ENCODE results near the gene SORL1.

Gene SORL1

GRCh38 chr11:121524233-121524631 is 72.1 kb downstream of the SORL1 start:
- TF ChIP-seq L3MBTL2 (conservative IDR thresholded peaks at IDR 0.05) (no peak), SP1 (IDR thresholded peaks at IDR 0.05) (no peak), CTBP1 (IDR thresholded peaks at IDR 0.05; ENCODE audit: borderline replicate concordance) (no peak), NFRKB (IDR thresholded peaks at IDR 0.05) (no peak), ELF4 (IDR thresholded peaks at IDR 0.05) (no peak), FOXA1 (IDR thresholded peaks at IDR 0.05) (no peak), LEF1 (IDR thresholded peaks at IDR 0.05; ENCODE audit: borderline replicate concordance) (no peak), ARNT (IDR thresholded peaks at IDR 0.05) (no peak), HDGF (IDR thresholded peaks at IDR 0.05; ENCODE audit: borderline replicate concordance) (no peak), FOXK2 (IDR thresholded peaks at IDR 0.05) (no peak), ZNF384 (IDR thresholded peaks at IDR 0.05) (no peak), BHLHE40 (IDR thresholded peaks at IDR 0.05; ENCODE audit: borderline replicate concordance) (no peak), SUZ12 (IDR thresholded peaks at IDR 0.05) (no peak), TARDBP (IDR thresholded peaks at IDR 0.05) (no peak)
- TF ChIP-seq, protein P1, sequence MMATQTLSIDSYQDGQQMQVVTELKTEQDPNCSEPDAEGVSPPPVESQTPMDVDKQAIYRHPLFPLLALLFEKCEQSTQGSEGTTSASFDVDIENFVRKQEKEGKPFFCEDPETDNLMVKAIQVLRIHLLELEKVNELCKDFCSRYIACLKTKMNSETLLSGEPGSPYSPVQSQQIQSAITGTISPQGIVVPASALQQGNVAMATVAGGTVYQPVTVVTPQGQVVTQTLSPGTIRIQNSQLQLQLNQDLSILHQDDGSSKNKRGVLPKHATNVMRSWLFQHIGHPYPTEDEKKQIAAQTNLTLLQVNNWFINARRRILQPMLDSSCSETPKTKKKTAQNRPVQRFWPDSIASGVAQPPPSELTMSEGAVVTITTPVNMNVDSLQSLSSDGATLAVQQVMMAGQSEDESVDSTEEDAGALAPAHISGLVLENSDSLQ (IDR thresholded peaks at IDR 0.05): no peak
- DNase-seq (ENCODE audit: extremely low spot score): no peak
- CTCF ChIA-PET: no interaction called here
- POLR2A ChIA-PET: no interaction called here

DNA sequence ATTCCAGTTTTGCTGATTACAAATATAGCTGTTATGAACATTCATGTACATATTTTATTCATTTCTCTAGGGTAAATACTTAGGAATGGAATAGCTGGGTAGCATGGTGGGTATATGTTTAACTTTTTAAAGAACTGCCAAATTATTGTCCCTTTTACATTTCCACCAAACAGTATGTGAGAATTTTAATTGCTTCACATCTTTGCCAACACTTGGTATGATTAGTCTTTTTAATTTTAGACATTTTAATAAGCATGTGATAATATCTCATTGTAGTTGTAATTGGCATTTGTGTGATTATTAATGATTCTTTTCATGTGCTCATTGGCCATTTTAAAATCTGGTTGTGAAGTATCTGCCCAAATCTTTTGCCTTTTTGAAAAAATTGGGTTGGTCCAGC is 73.3 kb downstream of the SORL1 start:
- POLR2A ChIA-PET: no interaction called here
- CTCF ChIA-PET: no interaction called here
- no peak for DNase-seq (ENCODE audit: extremely low spot score)
- TF ChIP-seq SP1 (IDR thresholded peaks at IDR 0.05): no peak
- no peak for TF ChIP-seq ARNT (IDR thresholded peaks at IDR 0.05)
- TF ChIP-seq BHLHE40 (IDR thresholded peaks at IDR 0.05; ENCODE audit: borderline replicate concordance): no peak
- no peak for TF ChIP-seq FOXA1 (IDR thresholded peaks at IDR 0.05)
- TF ChIP-seq L3MBTL2 (conservative IDR thresholded peaks at IDR 0.05): no peak
- TF ChIP-seq NFRKB (IDR thresholded peaks at IDR 0.05): no peak
- TF ChIP-seq FOXK2 (IDR thresholded peaks at IDR 0.05): no peak
- no peak for TF ChIP-seq SUZ12 (IDR thresholded peaks at IDR 0.05)
- no peak for TF ChIP-seq TARDBP (IDR thresholded peaks at IDR 0.05)
- TF ChIP-seq, protein P1 (IDR thresholded peaks at IDR 0.05): no peak
- no peak for TF ChIP-seq ZNF384 (IDR thresholded peaks at IDR 0.05)

DNA sequence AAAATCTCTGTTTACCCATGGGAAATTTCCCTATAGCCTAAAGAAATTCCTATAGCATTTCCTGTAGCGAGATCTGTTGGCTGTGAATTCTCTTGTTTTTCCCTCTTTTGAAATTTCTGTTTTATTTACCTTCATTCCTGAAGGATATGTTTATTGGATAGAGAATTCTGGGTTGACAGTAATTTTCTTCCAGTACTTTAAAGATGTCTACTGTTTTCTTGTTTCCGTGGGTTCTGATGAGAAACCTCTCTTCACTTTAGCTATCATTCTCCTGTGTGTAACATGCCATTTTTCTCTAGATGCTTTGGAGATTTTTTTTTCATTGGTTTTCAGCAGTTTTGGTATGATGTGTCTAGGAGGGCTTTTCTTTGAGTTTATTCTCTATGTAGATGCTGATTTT is 78.1 kb downstream of the SORL1 start:
- no peak for DNase-seq (ENCODE audit: extremely low spot score)
- POLR2A ChIA-PET: no interaction called here

GRCh38 chr11:121533601-121534000 is 81.5 kb downstream of the SORL1 start:
- no peak for TF ChIP-seq FOXA1 (IDR thresholded peaks at IDR 0.05)
- TF ChIP-seq HDGF (IDR thresholded peaks at IDR 0.05; ENCODE audit: borderline replicate concordance): no peak
- no peak for TF ChIP-seq FOXM1 (IDR thresholded peaks at IDR 0.05; ENCODE audit: borderline replicate concordance)
- no peak for DNase-seq (ENCODE audit: extremely low spot score)
- POLR2A ChIA-PET: no interaction called here
- CTCF ChIA-PET: no interaction called here

More for the DNA sequence above, 78.1 kb downstream of the SORL1 start:
- CTCF ChIA-PET: no interaction called here
- TF ChIP-seq NFRKB (IDR thresholded peaks at IDR 0.05) (no peak), FOXM1 (IDR thresholded peaks at IDR 0.05; ENCODE audit: borderline replicate concordance) (no peak), ARNT (IDR thresholded peaks at IDR 0.05) (no peak), BHLHE40 (IDR thresholded peaks at IDR 0.05; ENCODE audit: borderline replicate concordance) (no peak), TARDBP (IDR thresholded peaks at IDR 0.05) (no peak), CTBP1 (IDR thresholded peaks at IDR 0.05; ENCODE audit: borderline replicate concordance) (no peak), FOXA1 (IDR thresholded peaks at IDR 0.05) (no peak), ELF4 (IDR thresholded peaks at IDR 0.05) (no peak)
- TF ChIP-seq, protein P1 (IDR thresholded peaks at IDR 0.05): no peak

DNA sequence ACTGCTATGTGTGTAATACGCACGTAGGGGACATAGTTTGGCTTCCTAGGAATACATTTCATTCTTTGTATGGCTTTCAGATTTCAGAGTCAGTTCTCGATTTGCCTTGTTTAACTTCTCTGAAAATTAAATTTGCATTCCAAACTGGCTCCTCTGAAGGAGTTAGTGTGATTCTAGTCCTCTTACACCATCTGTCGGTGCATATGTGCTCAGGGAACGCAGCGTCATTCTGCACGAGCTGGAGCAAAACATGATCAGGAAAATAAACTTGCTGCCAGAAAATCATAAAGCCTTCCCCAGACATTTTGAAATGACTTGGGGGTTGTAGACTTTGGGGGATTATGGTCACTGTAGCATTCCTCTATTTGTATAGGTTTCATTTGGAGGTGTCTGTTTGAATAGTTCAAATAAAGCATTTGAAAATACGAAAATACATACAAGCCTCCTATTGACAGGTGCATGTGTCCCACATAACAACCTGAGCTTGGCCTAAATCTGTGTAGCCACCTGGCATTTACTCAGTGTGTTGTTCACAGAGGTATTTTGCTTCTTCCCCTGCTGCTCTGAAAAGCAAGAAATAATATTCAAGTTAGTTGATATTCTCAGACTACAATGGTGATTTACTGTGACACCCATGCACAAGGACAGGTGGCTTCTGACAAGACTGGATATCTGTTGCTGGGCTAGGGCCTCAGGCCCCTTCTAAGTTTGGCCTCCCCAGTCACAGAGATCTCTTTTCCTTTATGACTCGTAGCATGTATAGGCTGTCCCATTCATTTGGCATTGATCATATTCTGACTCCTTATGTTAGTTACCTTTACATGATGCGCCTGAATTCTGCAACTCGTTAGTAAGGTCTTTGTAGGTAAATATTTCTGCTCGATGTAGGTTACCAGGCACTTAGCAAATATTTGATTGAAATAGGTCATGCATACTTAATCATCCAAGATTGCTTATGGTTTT is 82.3 kb downstream of the SORL1 start:
- ChIA-PET POLR2A (no interaction called here), CTCF (no interaction called here)
- no peak for DNase-seq (ENCODE audit: extremely low spot score)
- no peak for TF ChIP-seq FOXA1 (IDR thresholded peaks at IDR 0.05)
- no peak for TF ChIP-seq ARNT (IDR thresholded peaks at IDR 0.05)
- no peak for TF ChIP-seq LEF1 (IDR thresholded peaks at IDR 0.05; ENCODE audit: borderline replicate concordance)
- TF ChIP-seq CTBP1 (IDR thresholded peaks at IDR 0.05; ENCODE audit: borderline replicate concordance): no peak
- TF ChIP-seq ZNF384 (IDR thresholded peaks at IDR 0.05): no peak
- no peak for TF ChIP-seq SUZ12 (IDR thresholded peaks at IDR 0.05)
- TF ChIP-seq ELF4 (IDR thresholded peaks at IDR 0.05): no peak
- TF ChIP-seq HDGF (IDR thresholded peaks at IDR 0.05; ENCODE audit: borderline replicate concordance): no peak
- no peak for TF ChIP-seq SP1 (IDR thresholded peaks at IDR 0.05)
- TF ChIP-seq BHLHE40 (IDR thresholded peaks at IDR 0.05; ENCODE audit: borderline replicate concordance): no peak
- TF ChIP-seq, protein P1 (IDR thresholded peaks at IDR 0.05): no peak
- TF ChIP-seq TARDBP (IDR thresholded peaks at IDR 0.05): no peak
- no peak for TF ChIP-seq FOXK2 (IDR thresholded peaks at IDR 0.05)
- TF ChIP-seq NFRKB (IDR thresholded peaks at IDR 0.05): no peak
- no peak for TF ChIP-seq L3MBTL2 (conservative IDR thresholded peaks at IDR 0.05)
- TF ChIP-seq FOXM1 (IDR thresholded peaks at IDR 0.05; ENCODE audit: borderline replicate concordance): no peak
